Thyroid gland (tissue), 4 donors: Measurements from ENCODE around the gene CORO1A. TPM values are rescaled to one million over a fixed set of nuclear protein-coding genes. Genes with fewer than 3 reads are reported as not detected.
"Not testable (repeated sequence)": the region's sequence is repeated elsewhere in the genome, so short reads cannot be mapped to it uniquely, and the experiment has no call there.

ENCODE experiments used
- DNase-seq, 2 donors: peaks; one replicate each; pipeline ENCODE4 v3.0.0-alpha.2; 2019
- H3K27ac ChIP-seq, 3 donors: fragments of 200-600 bp; sonication (generic); 1 replicate in 2 of 3; 2 replicates in 1 of 3; pipeline ENCODE4 v1.5.1; 2016 to 2019; ENCODE audit warnings: mild to moderate bottlenecking in 1 of 3, moderate library complexity in 1 of 3
- H3K27me3 ChIP-seq: fragments of 200-600 bp; sonication (generic); one replicate; pipeline ENCODE4 v1.5.1; 2019
- H3K36me3 ChIP-seq, 2 donors: fragments of 200-600 bp; sonication (generic); one replicate each; pipeline ENCODE4 v1.5.1; 2016 to 2019
- H3K4me1 ChIP-seq, 2 donors: fragments of 200-600 bp; sonication (generic); one replicate each; pipeline ENCODE4 v1.5.1; 2017 to 2019
- H3K4me3 ChIP-seq, 3 donors: fragments of 200-600 bp; sonication (generic); replicated peaks in 1 of 3; 1 replicate in 2 of 3; 2 replicates in 1 of 3; pipeline ENCODE4 v1.5.1; 2016; ENCODE audit warnings: mild to moderate bottlenecking in 1 of 3
- H3K9me3 ChIP-seq: fragments of 200-600 bp; sonication (generic); one replicate; pipeline ENCODE4 v1.5.1; 2017
- POLR2A ChIP-seq, 2 donors: fragments of 450-650 bp; IDR thresholded peaks; one replicate each; pipeline ENCODE4 v1.6.1; 2017; ENCODE audit warnings: antibody characterized with exemption in 2 of 2, mild to moderate bottlenecking in 2 of 2, moderate library complexity in 1 of 2
- WGBS, 2 donors: methylation state at CpG; one replicate each; pipeline ENCODE4 v1.1.5; 2017; 5-methylcytosine and 5-hydroxymethylcytosine counted together
- intact Hi-C: fragments of 100-400 bp; cut with DNase I; formaldehyde crosslinking; loops from one replicate; pipeline ENCODE4 v1.15.1; 2023
- total RNA-seq, 4 donors: library from RNA; depleted of rRNA; stranded (reverse); fragments of >200 nt; gene quantifications; one replicate each; pipeline ENCODE4 v1.2.3, GENCODE V29; 2016
- TF ChIP-seq, protein P1 (sequence below), 6 experiments: fragments of 200-600 bp in 3 of 6; fragments of 450-650 bp in 3 of 6; sonication (generic) in 3 of 6; IDR thresholded peaks; one replicate each; pipeline ENCODE4 v1.5.1; 2016 to 2019; ENCODE audit warnings: antibody characterized with exemption in 6 of 6, mild to moderate bottlenecking in 2 of 6, inconsistent platforms in 1 of 6, moderate library complexity in 1 of 6

Gene CORO1A
- total RNA-seq, 4 donors from 2014 or later, result 7.3 to 14.8 (median 11.2) TPM

DNA sequence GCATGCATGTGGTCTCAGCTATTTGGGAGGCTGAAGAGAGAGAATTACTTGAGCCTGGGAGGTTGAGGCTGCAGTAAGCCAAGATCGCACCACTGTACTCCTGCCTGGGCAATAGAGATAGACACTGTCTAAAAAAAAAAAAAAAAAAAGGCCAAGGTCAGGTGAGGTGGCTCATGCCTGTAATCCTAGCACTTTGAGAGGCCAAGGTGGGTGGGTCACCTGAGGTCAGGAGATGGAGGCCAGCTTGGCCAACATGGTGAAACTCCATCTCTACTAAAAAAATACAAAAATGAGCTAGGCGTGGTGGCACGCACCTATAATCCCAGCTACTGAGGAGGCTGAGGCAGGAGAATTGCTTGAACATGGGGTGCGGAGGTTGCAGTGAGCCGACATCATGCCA is 28.2 kb upstream of the CORO1A start:
- TF ChIP-seq POLR2A (IDR thresholded peaks at IDR 0.05), result no peak
- TF ChIP-seq, protein P1, sequence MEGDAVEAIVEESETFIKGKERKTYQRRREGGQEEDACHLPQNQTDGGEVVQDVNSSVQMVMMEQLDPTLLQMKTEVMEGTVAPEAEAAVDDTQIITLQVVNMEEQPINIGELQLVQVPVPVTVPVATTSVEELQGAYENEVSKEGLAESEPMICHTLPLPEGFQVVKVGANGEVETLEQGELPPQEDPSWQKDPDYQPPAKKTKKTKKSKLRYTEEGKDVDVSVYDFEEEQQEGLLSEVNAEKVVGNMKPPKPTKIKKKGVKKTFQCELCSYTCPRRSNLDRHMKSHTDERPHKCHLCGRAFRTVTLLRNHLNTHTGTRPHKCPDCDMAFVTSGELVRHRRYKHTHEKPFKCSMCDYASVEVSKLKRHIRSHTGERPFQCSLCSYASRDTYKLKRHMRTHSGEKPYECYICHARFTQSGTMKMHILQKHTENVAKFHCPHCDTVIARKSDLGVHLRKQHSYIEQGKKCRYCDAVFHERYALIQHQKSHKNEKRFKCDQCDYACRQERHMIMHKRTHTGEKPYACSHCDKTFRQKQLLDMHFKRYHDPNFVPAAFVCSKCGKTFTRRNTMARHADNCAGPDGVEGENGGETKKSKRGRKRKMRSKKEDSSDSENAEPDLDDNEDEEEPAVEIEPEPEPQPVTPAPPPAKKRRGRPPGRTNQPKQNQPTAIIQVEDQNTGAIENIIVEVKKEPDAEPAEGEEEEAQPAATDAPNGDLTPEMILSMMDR (IDR thresholded peaks at IDR 0.05), result no peak
- intact Hi-C loops, result no loop called here
- H3K4me1 ChIP-seq, result no peaks in the 10 kb centered on the region
- H3K36me3 ChIP-seq, result no peaks in the 10 kb centered on the region
- 94 to 95% methylated on average over 5 of the region's 5 CpGs for WGBS, 2 donors
- H3K27ac ChIP-seq, result no peak overlapping the region
- DNase-seq, result no peak
- H3K4me3 ChIP-seq, result no peak overlapping the region
- no peaks in the 10 kb centered on the region for H3K9me3 ChIP-seq
- H3K27me3 ChIP-seq, result no peaks in the 10 kb centered on the region

DNA sequence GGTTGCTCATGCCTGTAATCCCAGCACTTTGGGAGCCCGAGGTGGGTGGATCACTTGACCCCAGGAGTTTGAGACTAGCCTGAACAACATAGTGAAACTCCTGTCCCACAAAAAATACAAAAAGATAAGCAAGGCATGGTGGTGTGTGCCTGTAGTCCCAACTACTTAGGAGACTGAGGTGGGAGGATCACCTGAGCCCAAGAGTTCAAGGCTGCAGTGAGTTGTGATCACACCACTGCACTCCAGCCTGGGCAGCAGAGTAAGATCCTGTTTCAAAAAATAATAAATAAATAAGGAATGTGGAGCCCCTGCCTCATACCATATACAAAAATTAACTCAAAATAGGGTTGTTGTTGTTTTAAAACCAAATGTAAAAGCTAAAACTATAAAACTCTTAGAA is 26.2 kb upstream of the CORO1A start:
- 24 to 30% methylated on average over 1 of the region's 1 CpG for WGBS, 2 donors

DNA sequence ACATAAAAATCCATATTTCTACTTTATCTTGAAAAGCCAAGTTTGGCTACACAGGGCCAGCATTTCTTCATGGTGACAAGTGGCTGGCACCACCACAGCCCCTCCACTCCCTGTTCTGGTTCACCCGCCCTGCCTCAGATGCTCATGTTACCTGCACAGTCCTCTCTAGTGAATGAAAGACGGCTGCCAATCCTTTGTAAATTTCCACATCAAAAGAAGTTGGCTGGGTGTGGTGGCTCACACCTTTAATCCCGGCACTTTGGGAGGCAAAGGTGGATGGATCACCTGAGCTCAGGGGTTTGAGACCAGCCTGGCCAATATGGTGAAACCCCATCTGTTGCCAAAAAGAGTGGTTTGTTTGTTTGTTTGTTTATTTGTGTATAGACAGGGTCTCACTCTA is 19.9 kb upstream of the CORO1A start:
- Histone ChIP-seq H3K36me3 (no peaks in the 10 kb centered on the region), H3K9me3 (no peaks in the 10 kb centered on the region), H3K4me1 (no peaks in the 10 kb centered on the region), H3K27ac (no peak overlapping the region), H3K27me3 (no peaks in the 10 kb centered on the region), H3K4me3 (no peak overlapping the region)
- DNase-seq, result no peak
- TF ChIP-seq POLR2A (IDR thresholded peaks at IDR 0.05), result no peak
- TF ChIP-seq, protein P1 (IDR thresholded peaks at IDR 0.05), result no peak
- intact Hi-C loops, result no loop called here
- 86% methylated on average over 3 of the region's 3 CpGs for WGBS, 2 donors

More for the DNA sequence above, 26.2 kb upstream of the CORO1A start:
- Histone ChIP-seq H3K4me1 (no peaks in the 10 kb centered on the region), H3K9me3 (no peaks in the 10 kb centered on the region), H3K36me3 (no peaks in the 10 kb centered on the region), H3K27me3 (no peaks in the 10 kb centered on the region), H3K27ac (peak overlapping the region in 1 of 3 donors; percentile 0), H3K4me3 (no peak overlapping the region)
- DNase-seq, result no peak
- intact Hi-C loops, result no loop called here
- no peak for TF ChIP-seq POLR2A (IDR thresholded peaks at IDR 0.05)
- TF ChIP-seq, protein P1 (IDR thresholded peaks at IDR 0.05), result no peak

DNA sequence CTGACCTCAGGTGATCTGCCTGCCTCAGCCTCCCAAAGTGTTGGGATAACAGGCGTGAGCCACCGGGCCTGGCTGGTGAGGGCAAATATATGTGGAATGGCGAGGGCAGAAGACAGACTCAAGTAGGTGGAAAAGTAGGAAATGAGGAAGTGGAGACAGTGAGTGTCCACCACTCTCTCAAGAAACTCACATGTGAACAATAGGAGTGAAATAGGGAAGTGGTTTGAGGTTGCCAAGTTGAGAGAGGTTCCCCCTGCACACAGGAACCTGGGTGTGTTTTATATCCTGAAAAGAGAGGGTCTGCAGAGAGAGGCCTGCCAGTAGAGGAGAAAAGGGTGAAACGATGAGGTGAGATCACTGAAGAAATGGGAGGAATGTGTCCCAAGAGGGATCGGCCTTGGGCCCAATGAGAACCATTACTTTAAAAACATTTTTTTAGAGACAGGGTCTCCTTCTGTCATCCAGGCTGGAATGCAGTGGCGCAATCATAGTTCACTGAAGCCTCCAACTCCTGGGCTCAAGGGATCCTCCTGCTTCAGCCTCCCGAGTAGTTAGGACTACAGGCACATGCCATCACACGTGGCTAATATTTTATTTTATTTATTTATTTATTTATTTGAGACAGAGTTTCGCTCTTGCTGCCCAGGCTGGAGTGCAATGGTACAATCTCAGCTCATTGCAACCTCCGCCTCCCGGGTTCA is 17.1 kb upstream of the CORO1A start:
- WGBS, 2 donors, result 85 to 90% methylated on average over 11 of the region's 11 CpGs
- Histone ChIP-seq H3K9me3 (no peaks in the 10 kb centered on the region), H3K27me3 (no peaks in the 10 kb centered on the region), H3K36me3 (no peaks in the 10 kb centered on the region), H3K4me1 (no peaks in the 10 kb centered on the region), H3K4me3 (no peak overlapping the region), H3K27ac (no peak overlapping the region)
- intact Hi-C loops, result no loop called here
- DNase-seq, result no peak
- TF ChIP-seq, protein P1 (IDR thresholded peaks at IDR 0.05), result no peak
- TF ChIP-seq POLR2A (IDR thresholded peaks at IDR 0.05), result no peak

DNA sequence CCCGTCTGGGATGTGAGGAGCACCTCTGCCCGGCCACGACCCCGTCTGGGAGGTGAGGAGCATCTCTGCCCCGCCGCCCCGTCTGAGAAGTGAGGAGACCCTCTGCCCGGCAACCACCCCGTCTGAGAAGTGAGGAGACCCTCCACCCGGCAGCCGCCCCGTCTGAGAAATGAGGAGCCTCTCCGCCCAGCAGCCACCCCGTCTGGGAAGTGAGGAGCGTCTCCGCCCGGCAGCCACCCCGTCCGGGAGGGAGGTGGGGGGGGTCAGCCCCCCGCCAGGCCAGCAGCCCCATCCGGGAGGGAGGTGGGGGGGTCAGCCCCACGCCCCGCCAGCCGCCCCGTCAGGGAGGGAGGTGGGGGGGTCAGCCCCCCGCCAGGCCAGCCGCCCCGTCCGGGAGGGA is 14.7 kb upstream of the CORO1A start:
- intact Hi-C loops, H3K27ac ChIP-seq, H3K4me1 ChIP-seq, H3K4me3 ChIP-seq, H3K36me3 ChIP-seq, DNase-seq, H3K9me3 ChIP-seq, H3K27me3 ChIP-seq: not testable (repeated sequence)
- 73% methylated on average over 7 of the region's 29 CpGs; no CpG with 5 or more reads in 1 of the 2 donors for WGBS, 2 donors

DNA sequence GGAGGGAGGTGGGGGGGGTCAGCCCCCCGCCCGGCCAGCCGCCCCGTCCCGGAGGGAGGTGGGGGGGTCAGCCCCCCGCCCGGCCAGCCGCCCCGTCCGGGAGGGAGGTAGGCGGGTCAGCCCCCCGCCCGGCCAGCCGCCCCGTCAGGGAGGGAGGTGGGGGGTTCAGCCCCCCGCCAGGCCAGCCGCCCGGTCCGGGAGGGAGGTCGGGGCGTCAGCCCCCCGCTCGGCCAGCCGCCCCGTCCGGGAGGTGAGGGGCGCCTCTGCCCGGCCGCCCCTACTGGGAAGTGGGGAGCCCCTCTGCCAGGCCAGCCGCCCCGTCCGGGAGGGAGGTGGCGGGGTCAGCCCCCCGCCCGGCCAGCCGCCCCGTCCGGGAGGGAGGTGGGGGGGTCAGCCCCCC is 14.0 kb upstream of the CORO1A start:
- H3K27me3 ChIP-seq, H3K36me3 ChIP-seq, H3K4me1 ChIP-seq, intact Hi-C loops, H3K4me3 ChIP-seq, H3K27ac ChIP-seq, DNase-seq, H3K9me3 ChIP-seq: not testable (repeated sequence)
- no CpG with 5 or more reads among the region's 38 CpGs for WGBS, 2 donors

DNA sequence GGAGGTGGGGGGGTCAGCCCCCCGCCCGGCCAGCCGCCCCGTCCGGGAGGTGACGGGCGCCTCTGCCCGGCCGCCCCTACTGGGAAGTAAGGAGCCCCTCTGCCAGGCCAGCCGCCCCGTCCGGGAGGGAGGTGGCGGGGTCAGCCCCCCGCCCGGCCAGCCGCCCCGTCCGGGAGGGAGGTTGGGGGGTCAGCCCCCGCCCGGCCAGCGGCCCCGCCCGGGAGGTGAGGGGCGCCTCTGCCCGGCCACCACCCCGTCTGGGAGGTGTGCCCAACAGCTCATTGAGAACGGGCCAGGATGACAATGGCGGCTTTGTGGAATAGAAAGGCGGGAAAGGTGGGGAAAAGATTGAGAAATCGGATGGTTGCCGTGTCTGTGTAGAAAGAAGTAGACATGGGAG is 13.3 kb upstream of the CORO1A start:
- intact Hi-C loops, H3K4me1 ChIP-seq, H3K36me3 ChIP-seq, H3K4me3 ChIP-seq, DNase-seq, H3K27ac ChIP-seq, H3K9me3 ChIP-seq, H3K27me3 ChIP-seq: not testable (repeated sequence)
- 87% methylated on average over 9 of the region's 31 CpGs; no CpG with 5 or more reads in 1 of the 2 donors for WGBS, 2 donors
